GM19372 (cell line): ENCODE data around the gene SP2.

Experiments used
- ATAC-seq: cut with Tn5 transposase; IDR thresholded peaks from one replicate; pipeline ENCODE4 v1.9.1; 2021; ENCODE audit warnings: mild to moderate bottlenecking, low read depth, moderate library complexity; ENCODE audit not compliant: unreplicated experiment

Gene SP2

GRCh38 chr17:47895856-47896671 lies at the start of gene SP2:
SP2 (plus strand) TSS chr17:47896236; CDS start chr17:47896287, 51 bp downstream.
- ATAC-seq: peak; percentile 88

GRCh38 chr17:47846716-47847340 lies 49.2 kb upstream of the SP2 start:
- ATAC-seq: no peak

- ATAC-seq: no peak
Observed at GRCh38 chr17:47847341-47848197, 48.5 kb upstream of the SP2 start.

GRCh38 chr17:47848198-47848513 lies 47.9 kb upstream of the SP2 start:
- ATAC-seq: no peak

GRCh38 chr17:47850373-47850691 lies 45.7 kb upstream of the SP2 start:
- no peak for ATAC-seq

GRCh38 chr17:47850692-47851573 lies 45.1 kb upstream of the SP2 start, which contains the start of gene SP6:
SP6 (minus strand) TSS chr17:47851163; CDS start chr17:47848429, 2,734 bp downstream.
- ATAC-seq: no peak

- ATAC-seq: no peak
Observed at GRCh38 chr17:47851764-47852112, 44.3 kb upstream of the SP2 start.

- ATAC-seq: no peak
Observed at GRCh38 chr17:47852113-47852949, 43.7 kb upstream of the SP2 start.

GRCh38 chr17:47853616-47854015 lies 42.4 kb upstream of the SP2 start:
- no peak for ATAC-seq

GRCh38 chr17:47855737-47856136 lies 40.3 kb upstream of the SP2 start:
- no peak for ATAC-seq

- no peak for ATAC-seq
Observed at GRCh38 chr17:47856830-47857229, 39.2 kb upstream of the SP2 start.

GRCh38 chr17:47857551-47858455 lies 38.2 kb upstream of the SP2 start:
- no peak for ATAC-seq

GRCh38 chr17:47860386-47860785 lies 35.6 kb upstream of the SP2 start:
- ATAC-seq: no peak

- ATAC-seq: no peak
Observed at GRCh38 chr17:47862621-47863440, 33.2 kb upstream of the SP2 start.

- ATAC-seq: no peak
Observed at GRCh38 chr17:47864791-47865216, 31.2 kb upstream of the SP2 start.

- no peak for ATAC-seq
Observed at GRCh38 chr17:47866941-47867340, 29.1 kb upstream of the SP2 start.

GRCh38 chr17:47867813-47868533 lies 28.1 kb upstream of the SP2 start:
- ATAC-seq: no peak
